NCI-H1105 (cell line): ENCODE data around the gene DCAF15.

Experiments
- DNase-seq: peaks from one replicate; lab custom pipeline; 2025; lab: John Stamatoyannopoulos, UW

The DCAF15 gene

GRCh38 chr19:13976446-13976845 is 24.1 kb downstream of the DCAF15 start:
- no peak for DNase-seq

- DNase-seq = no peak
Observed at GRCh38 chr19:13977803-13978202, 25.5 kb downstream of the DCAF15 start.

- DNase-seq = peak; percentile 81
Observed at GRCh38 chr19:13978351-13979243, 26.3 kb downstream of the DCAF15 start.

- DNase-seq = no peak
Observed at GRCh38 chr19:13979244-13979615, 26.9 kb downstream of the DCAF15 start.

- DNase-seq = no peak
Observed at GRCh38 chr19:13979686-13980085, 27.4 kb downstream of the DCAF15 start.

- no peak for DNase-seq
Observed at GRCh38 chr19:13980340-13980739, 28.0 kb downstream of the DCAF15 start.

GRCh38 chr19:13981021-13981420 is 28.7 kb downstream of the DCAF15 start:
- no peak for DNase-seq

GRCh38 chr19:13981467-13981866 is 29.2 kb downstream of the DCAF15 start:
- DNase-seq = no peak

GRCh38 chr19:13981988-13982501 is 29.7 kb downstream of the DCAF15 start:
- DNase-seq = no peak

- DNase-seq = no peak
Observed at GRCh38 chr19:13982773-13983172, 30.5 kb downstream of the DCAF15 start.

- no peak for DNase-seq
Observed at GRCh38 chr19:13983213-13983889, 31.0 kb downstream of the DCAF15 start.

GRCh38 chr19:13984186-13984585 is 31.9 kb downstream of the DCAF15 start:
- DNase-seq = no peak

GRCh38 chr19:13984875-13985741 is 32.8 kb downstream of the DCAF15 start:
- no peak for DNase-seq

- no peak for DNase-seq
Observed at GRCh38 chr19:13985771-13986347, 33.5 kb downstream of the DCAF15 start.

GRCh38 chr19:13986348-13986904 is 34.1 kb downstream of the DCAF15 start:
- no peak for DNase-seq

GRCh38 chr19:13987101-13987890 is 35.0 kb downstream of the DCAF15 start:
- DNase-seq = no peak

GRCh38 chr19:13989487-13989886 is 37.2 kb downstream of the DCAF15 start:
- DNase-seq = no peak

- DNase-seq = no peak
Observed at GRCh38 chr19:13990085-13990484, 37.8 kb downstream of the DCAF15 start.

GRCh38 chr19:13992025-13992424 is 39.7 kb downstream of the DCAF15 start:
- no peak for DNase-seq

- no peak for DNase-seq
Observed at GRCh38 chr19:13993590-13994300, 41.4 kb downstream of the DCAF15 start.
